Measurements from ENCODE around the gene MRC2. TPM values are rescaled to one million over a fixed set of nuclear protein-coding genes. Genes with fewer than 3 reads are reported as not detected.

Gene MRC2
- total and polyA plus RNA-seq, 9 of the 15 experiments (the other 6 are each of a cell fraction or from before 2014, with no cell fraction given) = 0.28 to 11.5 (median 6.6) TPM

DNA sequence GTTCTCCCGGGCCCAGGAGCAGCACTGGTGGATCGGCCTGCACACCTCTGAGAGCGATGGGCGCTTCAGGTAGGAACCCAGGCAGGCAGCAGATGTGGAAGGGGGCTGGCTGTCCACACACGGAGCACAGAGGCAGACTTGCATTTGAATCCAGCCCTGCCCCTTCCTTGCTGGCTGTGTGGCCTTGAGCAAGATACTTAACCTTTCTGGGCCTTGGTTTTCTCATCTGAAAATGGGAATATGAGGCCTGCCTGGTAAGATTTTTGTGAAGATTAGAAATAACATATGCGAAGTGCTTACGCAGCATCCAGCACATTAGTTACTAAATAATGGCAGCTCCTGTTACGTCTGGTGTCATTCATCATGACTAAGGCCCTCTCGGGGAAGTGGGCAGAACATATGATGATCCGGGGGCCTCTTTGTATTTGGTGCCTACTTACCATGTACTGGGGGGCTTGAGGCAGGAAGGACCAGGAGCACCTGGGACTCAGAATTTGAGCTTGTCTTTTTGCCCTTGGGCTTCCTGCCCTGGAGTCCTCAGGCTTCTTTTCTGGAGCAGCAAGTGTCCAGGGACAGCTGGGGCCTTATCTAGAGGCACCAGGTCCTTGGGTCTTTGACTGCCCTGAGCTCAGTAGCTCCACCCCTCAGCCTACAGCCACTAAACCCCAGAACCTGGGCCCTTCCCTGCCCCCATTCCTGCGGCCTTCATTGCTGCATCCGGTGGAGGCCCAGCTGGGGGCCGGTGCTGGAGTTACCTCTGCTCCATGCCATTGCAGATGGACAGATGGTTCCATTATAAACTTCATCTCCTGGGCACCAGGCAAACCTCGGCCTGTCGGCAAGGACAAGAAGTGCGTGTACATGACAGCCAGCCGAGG lies 53.8 kb downstream of the MRC2 start (continued):
- TF ChIP-seq ZNF518B (CRISPR knock-in tag; IDR thresholded peaks at IDR 0.05) (no peak), ZNF766 (CRISPR knock-in tag; conservative IDR thresholded peaks at IDR 0.05) (peak; percentile 69; the same call in 1 of the 2 replicates), ETV5 (CRISPR knock-in tag; IDR thresholded peaks at IDR 0.05; ENCODE audit: low read depth) (peak; percentile 99), ELF4 (CRISPR knock-in tag; IDR thresholded peaks at IDR 0.05) (no peak), ZNF143 (CRISPR knock-in tag; IDR thresholded peaks at IDR 0.05) (no peak), NBN (IDR thresholded peaks at IDR 0.05; ENCODE audit: low read depth) (peak; percentile 63; the same call in 1 of the 2 replicates), OTX1 (CRISPR knock-in tag; IDR thresholded peaks at IDR 0.05) (no peak), SNRNP70 (optimal IDR thresholded peaks at IDR 0.05; ENCODE audit: low read depth, low read length) (no peak), ZNF79 (CRISPR knock-in tag; IDR thresholded peaks at IDR 0.05; ENCODE audit: low read depth) (no peak), ZNF184 (CRISPR knock-in tag; IDR thresholded peaks at IDR 0.05) (no peak), ZNF324 (CRISPR knock-in tag; IDR thresholded peaks at IDR 0.05) (no peak), TEAD4 (IDR thresholded peaks at IDR 0.05; ENCODE audit: low read length) (peak; percentile 87), TEAD4 (CRISPR knock-in tag; IDR thresholded peaks at IDR 0.05; ENCODE audit: borderline replicate concordance) (no peak), SUPT5H (IDR thresholded peaks at IDR 0.05) (peak; percentile 67), CGGBP1 (CRISPR knock-in tag; IDR thresholded peaks at IDR 0.05) (no peak), ZNF134 (CRISPR knock-in tag; conservative IDR thresholded peaks at IDR 0.05) (0 out of 2 replicates have a peak, but pooled peaks have one; percentile 43), NFYB (IDR thresholded peaks at IDR 0.05; ENCODE audit: extremely low read depth, insufficient read length) (no peak), ZNF140 (CRISPR knock-in tag; IDR thresholded peaks at IDR 0.05) (no peak), MAFF (IDR thresholded peaks at IDR 0.05; ENCODE audit: low read length) (peak; percentile 61; the same call in 1 of the 2 replicates)
- TF ChIP-seq, protein P1, sequence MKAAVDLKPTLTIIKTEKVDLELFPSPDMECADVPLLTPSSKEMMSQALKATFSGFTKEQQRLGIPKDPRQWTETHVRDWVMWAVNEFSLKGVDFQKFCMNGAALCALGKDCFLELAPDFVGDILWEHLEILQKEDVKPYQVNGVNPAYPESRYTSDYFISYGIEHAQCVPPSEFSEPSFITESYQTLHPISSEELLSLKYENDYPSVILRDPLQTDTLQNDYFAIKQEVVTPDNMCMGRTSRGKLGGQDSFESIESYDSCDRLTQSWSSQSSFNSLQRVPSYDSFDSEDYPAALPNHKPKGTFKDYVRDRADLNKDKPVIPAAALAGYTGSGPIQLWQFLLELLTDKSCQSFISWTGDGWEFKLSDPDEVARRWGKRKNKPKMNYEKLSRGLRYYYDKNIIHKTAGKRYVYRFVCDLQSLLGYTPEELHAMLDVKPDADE (conservative IDR thresholded peaks at IDR 0.05; ENCODE audit: control insufficient read depth, low read depth, low read length) = peak; percentile 93
- TF ChIP-seq, protein P2, sequence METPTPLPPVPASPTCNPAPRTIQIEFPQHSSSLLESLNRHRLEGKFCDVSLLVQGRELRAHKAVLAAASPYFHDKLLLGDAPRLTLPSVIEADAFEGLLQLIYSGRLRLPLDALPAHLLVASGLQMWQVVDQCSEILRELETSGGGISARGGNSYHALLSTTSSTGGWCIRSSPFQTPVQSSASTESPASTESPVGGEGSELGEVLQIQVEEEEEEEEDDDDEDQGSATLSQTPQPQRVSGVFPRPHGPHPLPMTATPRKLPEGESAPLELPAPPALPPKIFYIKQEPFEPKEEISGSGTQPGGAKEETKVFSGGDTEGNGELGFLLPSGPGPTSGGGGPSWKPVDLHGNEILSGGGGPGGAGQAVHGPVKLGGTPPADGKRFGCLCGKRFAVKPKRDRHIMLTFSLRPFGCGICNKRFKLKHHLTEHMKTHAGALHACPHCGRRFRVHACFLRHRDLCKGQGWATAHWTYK (CRISPR knock-in tag; IDR thresholded peaks at IDR 0.05) = 0 out of 2 replicates have a peak, but pooled peaks have one; percentile 40
- TF ChIP-seq, protein P3, sequence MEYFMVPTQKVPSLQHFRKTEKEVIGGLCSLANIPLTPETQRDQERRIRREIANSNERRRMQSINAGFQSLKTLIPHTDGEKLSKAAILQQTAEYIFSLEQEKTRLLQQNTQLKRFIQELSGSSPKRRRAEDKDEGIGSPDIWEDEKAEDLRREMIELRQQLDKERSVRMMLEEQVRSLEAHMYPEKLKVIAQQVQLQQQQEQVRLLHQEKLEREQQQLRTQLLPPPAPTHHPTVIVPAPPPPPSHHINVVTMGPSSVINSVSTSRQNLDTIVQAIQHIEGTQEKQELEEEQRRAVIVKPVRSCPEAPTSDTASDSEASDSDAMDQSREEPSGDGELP (CRISPR knock-in tag; IDR thresholded peaks at IDR 0.05; ENCODE audit: borderline replicate concordance) = peak; percentile 99

Data from K562 (cell line).